ENCODE results near the gene P2RX6. TPM values are rescaled to one million over a fixed set of nuclear protein-coding genes. Genes with fewer than 3 reads are reported as not detected.

P2RX6 gene
- total and polyA plus RNA-seq, 8 donors: 0.20 to 2.4 (median 1.8) TPM

DNA sequence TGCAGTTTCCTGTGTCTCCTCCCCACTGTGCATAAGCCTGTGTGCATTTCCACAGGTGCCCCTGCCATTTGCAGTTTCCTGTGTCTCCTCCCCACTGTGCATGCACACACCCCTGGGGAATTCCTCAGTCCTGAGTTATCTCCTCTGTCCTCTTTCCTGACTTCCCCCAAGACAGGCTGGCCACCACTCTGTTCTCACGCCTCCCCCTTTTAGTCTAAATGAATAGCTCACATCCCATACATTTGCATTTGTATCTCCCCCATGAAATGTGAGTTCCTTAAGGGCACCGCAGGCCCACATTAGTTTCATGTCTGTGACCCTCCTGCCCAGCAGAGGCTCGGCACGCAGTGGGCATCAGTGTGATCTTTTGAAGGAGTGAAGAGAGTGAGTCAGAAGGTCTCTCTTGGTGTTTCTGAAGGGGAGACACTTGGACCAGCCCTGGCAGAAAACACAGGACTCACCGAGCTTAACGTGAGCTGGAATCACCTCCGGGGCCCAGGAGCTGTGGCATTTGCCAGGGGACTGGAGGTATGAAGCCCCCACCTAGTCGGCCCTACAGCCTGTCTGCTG, 37.0 kb downstream of the P2RX6 start:
- H3K27ac ChIP-seq: no peak overlapping the region
- H3K9me3 ChIP-seq: no peaks in the 10 kb centered on the region
- peaks cover 0 to 14% of the 10 kb centered on the region in 2 donors for H3K27me3 ChIP-seq
- DNase-seq: no peak
- no peak for ATAC-seq
- H3K36me3 ChIP-seq: no peaks in the 10 kb centered on the region
- intact Hi-C loops (cut with DNase I): no loop called here
- TF ChIP-seq CTCF (IDR thresholded peaks at IDR 0.05): no peak
- no peak overlapping the region for H3K4me3 ChIP-seq
- no peaks in the 10 kb centered on the region for H3K4me1 ChIP-seq

DNA sequence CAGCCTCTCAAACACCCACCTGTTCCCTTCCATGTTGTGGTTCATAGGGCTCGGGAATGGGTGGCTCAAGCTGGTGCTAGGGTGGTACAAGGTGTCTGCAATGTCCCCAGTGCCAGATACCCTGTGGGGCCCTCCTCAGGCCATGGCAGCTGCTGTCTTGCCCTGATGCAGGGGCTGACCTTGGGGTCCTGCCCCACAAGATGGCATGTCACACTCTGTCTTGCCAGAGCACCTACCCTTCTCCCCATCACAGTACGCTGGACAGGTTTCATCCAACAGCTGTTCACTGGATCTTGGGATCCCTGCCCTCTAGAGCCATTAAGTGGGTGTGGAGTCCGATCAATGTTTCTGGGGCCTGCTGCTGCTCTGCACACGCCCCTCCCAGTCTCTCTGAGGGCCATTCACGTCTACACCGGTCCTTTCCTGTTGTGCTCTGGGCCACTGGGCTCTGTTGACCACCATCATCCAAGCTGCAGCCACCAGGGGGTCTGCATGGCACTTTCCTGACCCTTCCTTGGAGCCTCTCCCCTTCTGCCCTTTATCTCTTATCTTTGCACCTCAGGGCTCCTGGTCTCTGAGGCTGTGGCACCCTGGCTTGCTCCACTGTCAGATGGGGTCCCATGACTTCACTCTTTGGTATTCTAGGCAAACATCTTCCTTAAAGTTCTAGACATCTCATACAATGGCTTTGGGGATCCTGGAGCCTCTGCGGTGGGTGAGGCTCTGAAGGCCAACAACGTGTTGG, 37.9 kb downstream of the P2RX6 start:
- H3K27ac ChIP-seq: no peak overlapping the region
- H3K9me3 ChIP-seq: no peaks in the 10 kb centered on the region
- no peak overlapping the region for H3K4me3 ChIP-seq
- no peaks in the 10 kb centered on the region for H3K36me3 ChIP-seq
- H3K4me1 ChIP-seq: no peaks in the 10 kb centered on the region
- DNase-seq (no peak), ATAC-seq (no peak)
- H3K27me3 ChIP-seq: peaks cover 0 to 18% of the 10 kb centered on the region in 2 donors
- TF ChIP-seq CTCF (IDR thresholded peaks at IDR 0.05): no peak
- intact Hi-C loops (cut with DNase I): no loop called here

GRCh38 chr22:21054046-21054713, 39.2 kb downstream of the P2RX6 start:
- Histone ChIP-seq H3K36me3 (no peaks in the 10 kb centered on the region), H3K27me3 (peaks cover 0 to 18% of the 10 kb centered on the region in 2 donors), H3K27ac (no peak overlapping the region), H3K4me3 (no peak overlapping the region), H3K9me3 (no peaks in the 10 kb centered on the region), H3K4me1 (no peaks in the 10 kb centered on the region)
- no peak for TF ChIP-seq CTCF (IDR thresholded peaks at IDR 0.05)
- intact Hi-C loops (cut with DNase I): no loop called here
- DNase-seq (no peak), ATAC-seq (no peak)

DNA sequence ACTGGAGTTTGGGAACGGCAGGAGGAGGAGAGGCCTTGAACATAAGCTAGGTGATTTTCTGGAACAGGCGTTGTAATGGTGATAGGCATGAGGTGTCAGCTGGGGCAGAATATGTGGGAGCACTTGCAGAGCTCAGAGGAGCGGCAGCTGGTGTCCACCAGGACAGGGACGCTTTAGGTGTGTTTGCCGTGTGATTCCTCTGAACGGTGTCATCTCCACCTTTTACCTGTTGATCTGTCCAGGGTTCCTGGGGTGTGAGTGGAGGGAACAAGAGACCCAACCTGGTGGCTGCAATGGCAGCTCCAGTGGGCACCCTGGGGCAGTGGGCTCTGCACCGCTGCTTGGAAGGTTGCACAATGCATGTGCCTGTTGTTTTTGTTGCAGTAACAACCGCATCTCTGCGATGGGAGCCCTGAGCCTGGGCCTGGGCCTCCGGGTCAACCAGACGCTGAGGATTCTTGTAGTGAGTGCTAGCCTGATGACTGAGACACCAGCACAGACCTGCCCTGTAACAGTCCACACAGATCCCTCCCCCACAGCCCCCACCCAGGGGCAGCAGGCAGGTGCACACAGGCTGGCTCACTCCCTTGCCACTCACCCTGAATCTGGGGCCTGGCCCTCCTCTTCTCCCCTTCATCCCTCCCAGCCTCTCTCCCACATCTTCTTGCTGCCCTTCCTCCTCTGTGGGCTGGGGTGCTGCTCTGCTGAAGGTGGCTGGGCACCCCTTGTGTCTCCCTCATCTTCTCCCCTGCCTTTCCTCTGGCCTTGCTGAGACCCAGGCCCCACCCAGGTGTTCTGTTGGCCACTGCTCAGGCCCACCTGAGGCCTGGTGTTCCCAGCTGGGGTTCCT, 40.0 kb downstream of the P2RX6 start:
- no peak for TF ChIP-seq CTCF (IDR thresholded peaks at IDR 0.05)
- intact Hi-C loops (cut with DNase I): no loop called here
- no peak overlapping the region for H3K4me3 ChIP-seq
- H3K27me3 ChIP-seq: peaks cover 0 to 18% of the 10 kb centered on the region in 2 donors
- ATAC-seq: no peak
- no peak for DNase-seq
- H3K27ac ChIP-seq: no peak overlapping the region
- H3K9me3 ChIP-seq: no peaks in the 10 kb centered on the region
- no peaks in the 10 kb centered on the region for H3K4me1 ChIP-seq
- no peaks in the 10 kb centered on the region for H3K36me3 ChIP-seq

GRCh38 chr22:21055564-21055834, 40.5 kb downstream of the P2RX6 start:
- Histone ChIP-seq H3K27ac (no peak overlapping the region), H3K4me3 (no peak overlapping the region), H3K27me3 (peaks cover 0 to 18% of the 10 kb centered on the region in 2 donors), H3K9me3 (no peaks in the 10 kb centered on the region), H3K36me3 (no peaks in the 10 kb centered on the region), H3K4me1 (no peaks in the 10 kb centered on the region)
- no peak for ATAC-seq
- DNase-seq: no peak
- intact Hi-C loops (cut with DNase I): no loop called here
- TF ChIP-seq CTCF (IDR thresholded peaks at IDR 0.05): no peak

Measured in left lung (tissue), 10 donors.